K562 treated with DMSO at 1 percent for 24 hours (cell line): ENCODE measurements around the gene CENPV. TPM values are rescaled to one million over a fixed set of nuclear protein-coding genes. Genes with fewer than 3 reads are reported as not detected.

Source experiments
- total RNA-seq: library from RNA; unstranded; fragments of 300-600 nt; gene quantifications from 2 replicates; pipeline ENCODE4 v1.2.3, GENCODE V29; 2022; ENCODE audit warnings: low read depth; ENCODE audit not compliant: insufficient read depth

Gene CENPV
- total RNA-seq = 59.9 and 60.6 TPM in 2 replicates

DNA sequence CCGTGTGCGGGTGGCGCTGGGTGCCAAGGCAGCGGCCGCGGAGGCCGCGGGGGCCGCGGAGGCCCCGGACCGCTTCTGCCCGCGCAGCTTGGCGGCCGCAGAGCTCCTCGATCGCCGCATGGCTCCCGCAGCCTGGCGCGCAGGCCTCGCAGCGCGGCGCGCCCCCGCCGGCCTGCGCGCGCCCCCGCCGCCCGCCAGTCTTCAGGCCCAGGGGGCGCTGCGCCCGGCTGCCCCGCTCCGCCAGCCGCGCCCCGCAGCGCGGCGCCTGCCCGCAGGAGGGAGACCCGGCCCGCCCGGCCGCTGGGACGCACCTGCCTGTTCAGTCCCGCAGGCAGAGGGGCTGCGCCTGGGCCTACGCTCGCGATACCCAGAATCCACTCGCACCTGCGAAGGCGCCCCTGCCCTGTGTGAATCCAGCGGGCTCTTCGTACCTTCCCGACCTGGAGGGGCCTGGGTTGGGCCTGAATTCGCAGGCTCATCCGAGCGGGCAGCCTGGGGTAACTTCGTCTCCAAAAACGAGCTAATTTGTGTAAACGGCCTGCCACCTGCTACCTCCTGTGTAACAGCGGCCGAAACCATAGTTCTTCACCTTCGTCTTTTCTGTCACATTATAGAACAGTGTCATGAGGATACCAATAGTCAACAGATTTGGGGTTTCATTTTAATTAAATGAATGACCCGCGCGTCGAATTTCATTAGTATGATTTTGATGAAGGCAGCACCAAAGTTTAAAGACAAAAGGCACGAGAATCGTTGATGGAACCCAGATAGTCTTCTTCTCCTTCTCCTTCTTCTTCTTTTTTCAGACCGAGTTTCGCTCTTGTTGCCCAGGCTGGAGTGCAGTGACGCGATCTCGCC, at the start of gene CENPV:
TSS of gene CENPV (minus strand) at position 153 of the 858 bp plus-strand sequence. CDS start at position 120, 33 bp downstream.

GRCh38 chr17:16380640-16381495, 27.6 kb upstream of the CENPV start, which contains the start of gene UBB:
UBB (plus strand) TSS chr17:16381091; CDS start chr17:16381908, 817 bp downstream.

Other genes with a start within 250 kb of the CENPV start
- 40.2 and 41.0 TPM in 2 replicates for gene NCOR1, start 137.9 kb downstream of the CENPV start, total RNA-seq
- gene PIGL, start 136.3 kb downstream of the CENPV start, total RNA-seq = 12.2 and 12.7 TPM in 2 replicates
- 2,010 and 2,059 TPM in 2 replicates for gene UBB, start 27.6 kb upstream of the CENPV start, total RNA-seq
- 90.2 and 101 TPM in 2 replicates for gene TRPV2, start 62.1 kb upstream of the CENPV start, total RNA-seq
- 0.35 and 0.74 TPM in 2 replicates for gene LRRC75A, start 138.7 kb upstream of the CENPV start, total RNA-seq
- gene ZNF287, start 215.7 kb upstream of the CENPV start, total RNA-seq = 1.9 TPM in 1 of 2 replicates, not detected in the other